Activated CD4-positive, CD25-positive, alpha-beta regulatory T cell treated with anti-CD3 and anti-CD28 coated beads, Interleukin-2, amount 50 U/mL, for 24 hours (primary cell): ENCODE measurements around the gene DNAJC10.
A peak's percentile ranks its signal among the peaks of the same experiment; 100 is the strongest.
"Not testable (repeated sequence)": the region's sequence is repeated elsewhere in the genome, so short reads cannot be mapped to it uniquely, and the experiment has no call there.

Experiments
- ATAC-seq, 2 donors: fragments of 150-1000 bp; cut with Tn5 transposase; one replicate each; pipeline ENCODE4 v1.10.0; 2021; ENCODE audit warnings: mild to moderate bottlenecking in 1 of 2, moderate library complexity in 1 of 2

DNAJC10 gene

DNA sequence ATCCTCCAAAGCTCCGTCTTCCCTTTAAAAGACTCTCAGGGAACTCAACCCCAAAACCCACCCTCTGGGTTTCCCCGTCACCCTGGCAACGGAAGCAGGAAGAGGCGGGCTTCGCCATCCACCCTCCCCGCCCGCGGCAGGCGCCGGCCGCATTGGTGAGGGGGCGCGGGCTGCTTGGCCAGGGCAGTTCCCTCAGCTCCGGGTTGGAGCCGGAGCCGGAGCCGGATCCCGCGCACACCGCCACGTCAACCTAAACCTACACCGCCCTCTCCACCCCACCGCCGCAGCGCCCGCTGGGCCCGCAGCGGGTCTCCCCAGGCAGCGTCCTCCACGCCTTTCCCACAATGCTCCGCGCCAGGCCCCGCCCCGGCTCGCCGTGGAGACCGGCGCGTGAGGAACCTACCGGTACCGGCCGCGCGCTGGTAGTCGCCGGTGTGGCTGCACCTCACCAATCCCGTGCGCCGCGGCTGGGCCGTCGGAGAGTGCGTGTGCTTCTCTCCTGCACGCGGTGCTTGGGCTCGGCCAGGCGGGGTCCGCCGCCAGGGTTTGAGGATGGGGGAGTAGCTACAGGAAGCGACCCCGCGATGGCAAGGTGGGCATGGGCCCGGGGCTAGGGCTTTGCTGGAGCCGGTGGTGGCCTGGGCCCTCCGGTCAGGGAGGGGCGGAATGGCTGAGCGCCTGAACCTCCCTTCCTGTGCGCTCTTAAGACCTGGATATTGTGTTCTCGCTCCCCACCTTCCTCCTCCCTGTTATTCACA lies at the start of gene DNAJC10:
Gene DNAJC10 (plus strand): TSS at position 366 of the 758 bp plus-strand sequence. CDS start 1,830 bp downstream, outside the sequence.
- peak; percentile 91 to 93 for ATAC-seq

- peak; percentile 68 to 87 for ATAC-seq
Measured at GRCh38 chr2:182666674-182667314, 49.3 kb upstream of the DNAJC10 start.

- peak; percentile 21 to 39 for ATAC-seq
Measured at GRCh38 chr2:182667315-182667695, 48.8 kb upstream of the DNAJC10 start.

DNA sequence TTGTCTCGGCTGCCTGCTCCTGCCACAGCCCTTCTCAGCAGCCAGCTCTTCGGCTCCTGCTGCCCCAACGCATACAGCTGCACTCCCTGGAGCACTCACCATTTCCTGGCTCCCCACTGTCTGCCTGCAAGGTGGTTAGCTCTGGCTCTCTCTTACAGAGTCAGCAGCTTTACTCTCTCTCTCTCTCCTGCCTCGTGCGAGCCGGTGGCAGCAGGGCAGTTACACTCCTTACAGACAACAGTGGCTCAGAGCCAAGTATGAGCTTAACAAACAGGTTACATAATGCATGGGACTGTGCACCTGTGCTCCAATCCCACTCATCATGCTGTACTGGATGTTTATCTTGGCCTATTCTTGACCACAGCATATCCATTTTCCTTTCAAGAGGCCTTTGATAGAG lies 47.4 kb upstream of the DNAJC10 start:
- ATAC-seq: no peak

GRCh38 chr2:182672466-182673165 lies 43.4 kb upstream of the DNAJC10 start:
- ATAC-seq: no peak

- ATAC-seq: no peak
Measured at GRCh38 chr2:182680837-182681236, 35.2 kb upstream of the DNAJC10 start.

DNA sequence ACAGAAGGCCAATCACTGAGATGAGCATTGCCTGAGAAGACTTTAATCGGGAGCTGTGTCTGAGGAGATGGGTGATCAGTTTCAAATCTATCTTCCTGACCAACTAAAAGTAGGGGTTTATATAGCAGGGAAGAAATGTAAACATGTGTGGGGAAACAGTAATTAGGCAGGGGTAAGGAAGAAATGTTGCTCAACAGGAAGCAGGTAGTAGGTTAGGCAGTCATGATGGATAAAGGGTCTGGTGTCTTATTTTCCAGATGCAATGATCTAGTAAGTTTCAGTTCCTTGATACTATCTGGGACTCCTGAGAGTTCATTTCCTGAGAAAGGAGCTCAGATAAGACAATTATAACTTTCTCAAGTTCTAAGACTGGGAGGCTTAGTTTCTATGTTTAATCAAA lies 33.8 kb upstream of the DNAJC10 start:
- no peak for ATAC-seq

DNA sequence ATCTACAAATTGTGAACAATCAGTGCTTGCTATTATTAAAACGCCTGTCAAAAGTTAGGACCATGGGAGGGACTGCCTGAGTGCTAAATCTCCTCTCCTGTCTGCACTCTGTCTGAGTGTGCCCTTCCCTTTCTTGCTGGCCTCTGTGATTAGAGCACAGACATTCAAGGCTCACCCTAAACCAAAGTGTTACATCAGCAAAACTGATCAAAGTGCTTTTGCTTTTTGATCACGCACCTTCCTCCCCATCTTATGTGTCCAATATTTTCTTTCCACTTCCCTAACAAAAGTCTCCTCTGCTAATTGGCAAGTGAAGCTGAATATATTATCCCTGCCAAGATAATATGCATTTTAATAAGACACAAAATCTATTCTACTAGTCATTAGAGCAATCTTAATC lies 30.5 kb upstream of the DNAJC10 start:
- no peak for ATAC-seq

- ATAC-seq: not testable (repeated sequence)
Measured at GRCh38 chr2:182686763-182687162, 29.3 kb upstream of the DNAJC10 start.

DNA sequence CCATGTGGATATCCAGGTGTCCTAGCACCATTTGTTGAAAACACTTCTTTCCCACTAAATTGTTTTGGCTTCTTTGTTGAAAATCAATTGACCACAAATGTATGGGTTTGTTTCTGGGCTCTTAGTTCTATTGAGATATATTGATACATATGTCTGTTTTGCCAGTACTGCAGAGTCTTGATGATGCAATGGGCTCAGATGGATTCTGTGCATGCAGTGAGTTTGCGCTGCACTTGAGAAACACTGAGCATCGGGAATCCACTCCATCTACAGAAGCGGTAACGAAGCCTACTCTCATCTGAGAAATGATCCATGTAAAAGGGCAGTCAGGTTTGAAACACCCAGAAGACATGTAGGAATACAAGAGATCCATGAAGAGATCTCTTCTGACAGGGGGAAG lies 21.9 kb upstream of the DNAJC10 start:
- no peak for ATAC-seq

- ATAC-seq: no peak
Measured at GRCh38 chr2:182695776-182696175, 20.3 kb upstream of the DNAJC10 start.

DNA sequence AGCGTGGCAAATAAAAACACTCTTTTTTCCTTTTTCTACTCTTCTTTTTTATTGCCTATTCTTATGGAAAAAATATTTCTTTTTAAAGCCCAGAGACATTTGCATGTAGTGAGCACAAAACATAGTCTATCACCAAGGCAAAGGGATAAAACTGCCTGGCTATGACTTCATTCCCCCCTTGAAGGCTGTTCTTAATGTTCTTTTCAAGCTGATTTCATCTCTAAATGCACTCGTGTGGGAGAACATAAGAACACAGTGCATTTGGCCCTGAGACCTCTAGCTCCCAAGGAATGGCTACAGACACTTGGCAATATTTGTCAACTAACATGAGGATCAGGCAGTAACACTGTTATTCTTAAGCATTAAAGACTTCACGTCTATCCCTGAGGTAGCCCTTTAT lies 17.4 kb upstream of the DNAJC10 start:
- no peak for ATAC-seq

- ATAC-seq: no peak
Measured at GRCh38 chr2:182705761-182706160, 10.3 kb upstream of the DNAJC10 start.

DNA sequence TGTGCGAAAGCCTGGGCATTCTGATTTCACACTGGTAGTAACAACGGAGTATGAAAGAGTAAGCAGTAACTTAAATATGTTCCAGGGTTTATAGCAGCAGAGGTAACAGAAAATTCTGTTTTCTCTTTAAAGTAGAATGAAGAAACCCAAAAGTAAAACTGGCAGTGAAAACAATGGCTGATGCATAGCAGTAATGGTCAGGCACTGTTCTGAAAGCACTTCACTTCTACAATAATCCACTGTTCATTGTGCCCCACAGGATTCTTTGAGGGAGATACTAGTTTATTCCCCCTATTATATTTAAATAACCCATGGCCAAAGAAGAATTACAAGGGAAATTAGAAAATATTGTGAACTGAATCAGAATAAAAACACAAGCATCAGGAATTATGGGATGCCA lies 9.3 kb upstream of the DNAJC10 start:
- no peak for ATAC-seq

GRCh38 chr2:182713601-182714000 lies 2.5 kb upstream of the DNAJC10 start:
- ATAC-seq: no peak

DNA sequence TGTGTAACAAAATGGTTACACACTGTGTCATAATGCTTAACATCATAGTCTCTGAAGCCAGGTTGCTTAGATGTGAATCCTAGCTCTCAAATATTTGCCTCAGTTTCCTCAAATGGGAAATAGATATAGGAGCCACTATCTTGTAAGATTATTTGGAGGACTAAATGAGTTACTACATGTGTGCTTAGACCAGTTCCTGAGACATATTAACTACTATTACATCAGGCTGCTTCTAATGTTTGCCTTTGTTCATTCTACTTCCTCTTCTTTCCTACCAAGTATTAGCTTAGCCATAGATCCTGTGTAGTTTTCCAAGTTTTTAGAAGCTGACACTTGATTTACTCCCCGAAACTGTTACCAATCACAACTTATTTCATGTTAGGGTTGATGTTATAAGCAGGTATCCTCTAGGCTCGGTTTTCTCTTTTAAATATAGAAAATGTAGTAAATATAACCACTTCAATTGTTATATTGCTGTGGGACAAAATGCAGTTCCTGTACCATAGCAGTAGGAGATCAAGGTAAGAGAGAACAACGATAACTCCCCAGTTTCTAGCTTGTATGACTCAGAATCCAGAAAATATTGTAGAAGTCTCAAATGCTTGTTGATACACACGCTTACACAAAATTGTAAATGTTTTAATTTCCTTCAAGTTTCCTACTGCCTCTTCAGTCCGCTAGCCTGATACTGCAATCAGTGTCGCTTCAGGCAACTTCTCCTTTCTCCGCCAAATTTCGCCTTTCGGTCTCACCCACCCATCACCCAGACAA lies 751 bp upstream of the DNAJC10 start:
- ATAC-seq: peak; percentile 15 to 19

DNA sequence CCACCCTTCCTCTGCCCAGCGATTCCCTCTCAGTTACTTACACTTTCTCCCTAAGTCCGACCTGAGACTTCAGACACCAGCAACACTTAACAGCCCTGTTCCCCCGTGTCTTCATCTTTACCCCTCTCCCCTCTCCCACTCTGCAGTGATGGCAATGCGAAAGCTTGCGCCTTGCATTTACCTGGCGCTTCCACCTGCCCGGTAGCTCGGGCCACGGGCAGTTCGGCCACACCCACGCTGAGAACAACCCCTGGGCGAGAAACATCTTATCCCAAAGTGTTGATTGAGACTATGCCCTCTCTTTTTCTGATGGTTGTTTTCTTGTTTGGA lies 558 bp downstream of the DNAJC10 start:
- ATAC-seq: no peak

DNA sequence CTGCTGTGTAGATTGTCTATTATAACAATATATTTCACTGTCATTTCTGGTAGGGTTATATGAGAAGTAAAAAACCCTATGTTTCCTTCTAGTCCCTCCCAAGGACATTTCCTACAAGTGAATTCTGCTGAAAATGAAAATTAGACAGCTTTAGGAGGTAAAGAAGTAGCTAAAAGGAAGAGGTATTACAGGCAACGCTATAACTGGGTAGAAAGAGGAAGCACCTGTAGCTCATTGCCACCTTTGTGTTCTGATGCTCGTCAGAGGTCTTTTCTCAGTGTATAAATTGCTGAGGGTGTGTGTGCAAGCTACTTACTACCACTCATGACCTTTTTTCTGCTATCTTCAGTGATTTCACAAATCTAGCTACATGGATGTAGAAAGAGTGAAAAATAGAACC lies 1.4 kb downstream of the DNAJC10 start:
- no peak for ATAC-seq

- no peak for ATAC-seq
Measured at GRCh38 chr2:182717816-182718215, 1.8 kb downstream of the DNAJC10 start.

GRCh38 chr2:182718459-182718858 lies 2.4 kb downstream of the DNAJC10 start:
- no peak for ATAC-seq

GRCh38 chr2:182719116-182719515 lies 3.1 kb downstream of the DNAJC10 start:
- not testable (repeated sequence) for ATAC-seq

- ATAC-seq: no peak
Measured at GRCh38 chr2:182724656-182725055, 8.6 kb downstream of the DNAJC10 start.

DNA sequence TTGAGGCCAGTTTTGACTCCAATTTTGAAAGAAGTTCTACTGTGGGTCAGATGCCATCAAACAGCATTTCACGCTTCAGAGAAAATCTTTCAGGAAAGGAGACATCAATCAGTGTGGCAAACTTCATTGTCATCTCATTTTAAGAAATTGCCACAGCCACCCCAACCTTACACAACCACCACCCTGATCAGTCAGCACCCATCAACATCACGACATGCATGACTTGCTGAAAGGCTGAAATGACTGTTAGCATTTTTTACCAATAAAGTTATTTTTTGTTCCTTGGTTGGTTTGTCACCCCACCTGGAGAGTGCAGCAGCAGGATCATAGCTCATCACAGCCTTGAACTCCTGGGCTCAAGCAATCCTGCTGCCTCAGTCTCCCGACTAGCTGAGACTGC lies 10.4 kb downstream of the DNAJC10 start:
- ATAC-seq: no peak
